ENCODE measurements around the gene BTBD6.

BTBD6 gene

DNA sequence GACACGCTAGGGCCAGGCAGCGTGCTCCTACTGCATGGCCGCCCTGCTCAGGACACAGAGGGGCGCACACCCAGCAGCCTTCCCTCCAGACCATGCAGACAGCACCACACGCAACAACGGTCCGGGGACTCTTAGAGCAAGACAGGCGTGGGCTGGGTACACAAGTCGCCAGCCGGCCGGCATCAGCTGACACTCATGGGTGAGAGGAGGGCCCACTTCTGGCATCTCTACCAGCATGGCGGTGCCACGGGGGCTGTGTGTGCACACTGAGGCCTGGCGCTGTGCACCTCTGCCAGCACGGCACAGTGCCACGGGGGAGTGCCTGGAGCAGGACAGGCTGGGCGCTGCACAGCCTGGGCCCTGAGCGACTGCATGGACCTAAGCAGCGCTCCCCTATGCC is 6.7 kb upstream of the BTBD6 start:
- DNase-seq = no peak

DNA sequence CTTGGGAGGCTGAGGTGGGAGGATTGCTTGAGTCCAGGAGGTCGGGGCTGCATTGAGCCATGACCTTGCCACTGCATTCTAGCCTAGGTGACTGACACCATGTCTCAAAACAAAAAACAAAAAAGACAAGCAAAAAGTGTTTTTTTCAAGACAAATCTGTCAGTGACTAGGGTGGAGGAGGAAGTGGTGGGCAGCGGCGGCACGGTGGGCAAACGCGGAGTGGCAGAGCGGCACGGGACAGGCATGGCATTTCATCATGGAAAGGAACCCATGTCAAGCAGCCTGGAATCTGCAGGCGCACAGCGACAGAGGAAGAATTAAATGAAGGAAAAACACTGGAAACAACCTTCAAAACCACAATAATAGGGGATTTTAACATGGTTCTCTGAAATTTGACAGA is 4.0 kb upstream of the BTBD6 start:
- DNase-seq = no peak

DNA sequence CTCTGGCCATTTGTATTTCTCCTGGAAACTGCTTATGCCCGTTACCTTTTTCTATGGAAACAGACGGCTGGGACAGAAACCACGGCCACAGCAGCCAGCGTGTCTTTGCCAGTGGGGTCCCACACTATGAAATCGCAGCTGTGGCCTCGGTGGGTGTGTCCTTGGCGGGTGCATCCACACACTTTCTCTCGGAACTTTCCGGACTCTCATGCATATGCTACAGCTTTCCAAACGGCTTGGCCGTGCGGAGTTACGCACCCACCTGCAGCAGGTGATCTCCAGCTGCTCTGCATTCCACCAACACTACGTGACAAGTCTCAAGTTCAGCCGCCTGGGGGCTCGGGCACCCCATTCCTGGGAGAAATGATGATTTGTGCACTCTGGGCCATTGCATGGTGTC is 1.3 kb upstream of the BTBD6 start:
- DNase-seq = no peak

DNA sequence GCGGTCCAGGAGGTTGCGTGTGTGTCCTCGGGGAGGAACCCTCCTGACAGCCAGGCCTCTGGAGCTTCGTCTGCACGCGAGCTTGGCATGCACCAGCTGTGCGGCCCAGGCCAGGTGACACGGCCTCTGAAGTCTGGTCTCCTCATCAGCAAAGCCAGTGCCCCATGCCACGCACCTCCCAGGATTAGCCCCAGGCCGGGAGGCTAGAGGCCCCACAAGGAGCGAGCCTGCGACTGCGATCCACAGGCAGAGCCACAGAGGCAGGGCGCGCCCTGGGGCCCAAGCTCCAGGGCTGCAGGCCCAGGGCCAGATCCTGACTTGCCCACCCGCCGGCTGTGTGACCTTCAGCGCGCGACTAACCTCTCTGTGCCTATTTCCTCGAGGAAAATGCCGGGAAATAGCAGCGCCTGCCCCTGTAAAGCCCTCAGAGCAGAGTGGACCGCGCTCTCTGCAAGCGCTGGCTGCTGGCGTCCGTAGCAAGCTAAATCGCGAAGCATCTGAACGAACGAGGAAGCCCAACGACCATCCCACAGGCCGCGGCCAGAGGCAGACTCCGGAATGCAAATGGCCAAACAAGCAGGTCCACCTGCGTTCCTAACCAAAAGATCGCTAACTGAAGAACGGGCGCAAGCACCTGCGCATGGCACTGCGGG is 492 bp upstream of the BTBD6 start:
- DNase-seq = no peak

DNA sequence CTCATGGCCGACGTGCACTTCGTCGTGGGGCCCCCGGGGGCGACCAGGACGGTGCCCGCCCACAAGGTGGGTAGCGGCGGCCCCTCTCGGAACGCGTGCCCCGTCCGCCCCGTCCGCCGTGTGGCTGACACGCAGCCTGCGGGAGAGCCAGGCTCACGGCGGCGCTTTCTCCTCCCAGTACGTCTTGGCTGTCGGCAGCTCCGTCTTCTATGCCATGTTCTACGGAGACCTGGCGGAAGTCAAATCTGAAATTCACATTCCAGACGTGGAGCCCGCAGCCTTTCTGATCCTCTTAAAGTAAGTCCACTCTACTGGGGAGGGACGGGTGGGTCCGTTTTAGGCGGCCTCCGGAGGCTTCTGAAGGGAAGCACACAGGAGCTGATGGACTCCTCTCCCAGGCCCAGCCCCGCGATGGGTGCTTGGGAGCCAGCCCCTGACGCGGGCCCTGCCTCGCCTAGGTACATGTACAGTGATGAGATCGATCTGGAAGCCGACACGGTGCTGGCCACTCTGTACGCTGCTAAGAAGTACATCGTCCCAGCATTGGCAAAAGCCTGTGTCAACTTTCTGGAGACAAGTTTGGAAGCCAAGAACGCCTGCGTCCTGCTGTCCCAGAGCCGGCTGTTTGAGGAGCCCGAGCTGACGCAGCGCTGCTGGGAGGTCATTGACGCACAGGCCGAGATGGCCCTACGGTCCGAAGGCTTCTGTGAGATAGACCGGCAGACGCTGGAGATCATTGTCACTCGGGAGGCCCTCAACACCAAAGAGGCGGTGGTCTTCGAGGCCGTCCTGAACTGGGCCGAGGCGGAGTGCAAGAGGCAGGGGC is 1.1 kb downstream of the BTBD6 start:
- no peak for DNase-seq

DNA sequence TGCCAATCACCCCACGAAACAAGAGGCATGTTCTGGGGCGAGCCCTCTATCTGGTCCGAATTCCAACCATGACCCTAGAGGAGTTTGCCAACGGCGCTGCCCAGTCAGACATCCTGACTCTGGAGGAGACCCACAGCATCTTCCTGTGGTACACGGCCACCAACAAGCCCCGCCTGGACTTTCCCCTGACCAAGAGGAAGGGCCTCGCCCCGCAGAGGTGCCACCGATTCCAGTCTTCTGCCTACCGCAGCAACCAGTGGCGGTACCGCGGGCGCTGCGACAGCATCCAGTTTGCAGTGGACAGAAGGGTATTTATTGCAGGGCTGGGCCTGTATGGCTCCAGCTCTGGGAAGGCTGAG is 1.7 kb downstream of the BTBD6 start:
- DNase-seq = no peak

DNA sequence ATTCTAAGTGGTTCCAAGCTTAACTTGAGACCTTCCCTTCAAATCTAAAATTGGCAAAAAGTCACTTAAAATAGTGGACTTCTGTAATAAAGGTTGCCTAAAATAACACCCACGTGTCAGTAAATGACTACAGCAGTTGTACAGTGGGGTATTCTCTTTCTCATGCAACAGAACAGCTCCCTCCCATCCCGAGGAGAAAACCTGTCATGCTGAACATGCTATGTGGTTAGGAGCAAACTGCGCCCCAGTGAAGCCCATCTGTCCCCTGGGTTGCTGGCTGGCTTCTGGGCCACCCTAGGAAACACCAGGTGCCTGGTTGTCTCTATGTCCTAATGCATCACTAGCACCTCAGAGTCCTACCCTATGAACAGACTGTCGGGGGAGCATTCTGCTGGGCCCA is 2.7 kb downstream of the BTBD6 start:
- DNase-seq = no peak

DNA sequence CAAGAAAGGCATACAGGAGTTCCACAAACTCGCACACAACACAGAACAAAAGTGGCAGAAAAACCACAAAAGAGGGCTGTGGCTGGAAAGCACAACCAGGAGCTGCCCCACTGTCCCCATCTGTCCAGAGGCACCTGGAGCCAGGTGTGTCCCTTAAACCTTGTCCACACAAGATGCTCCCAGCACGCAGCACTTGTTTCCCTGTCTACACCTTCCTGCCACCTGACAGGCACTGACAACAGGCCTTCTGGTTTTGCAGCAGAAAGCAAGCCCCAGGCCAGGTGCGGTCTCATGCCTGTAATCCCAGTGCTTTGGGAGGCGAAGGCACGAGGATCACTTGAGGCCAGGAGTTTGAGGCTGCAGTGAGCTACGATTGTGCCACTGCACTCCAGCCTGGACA is 3.6 kb downstream of the BTBD6 start:
- no peak for DNase-seq

DNA sequence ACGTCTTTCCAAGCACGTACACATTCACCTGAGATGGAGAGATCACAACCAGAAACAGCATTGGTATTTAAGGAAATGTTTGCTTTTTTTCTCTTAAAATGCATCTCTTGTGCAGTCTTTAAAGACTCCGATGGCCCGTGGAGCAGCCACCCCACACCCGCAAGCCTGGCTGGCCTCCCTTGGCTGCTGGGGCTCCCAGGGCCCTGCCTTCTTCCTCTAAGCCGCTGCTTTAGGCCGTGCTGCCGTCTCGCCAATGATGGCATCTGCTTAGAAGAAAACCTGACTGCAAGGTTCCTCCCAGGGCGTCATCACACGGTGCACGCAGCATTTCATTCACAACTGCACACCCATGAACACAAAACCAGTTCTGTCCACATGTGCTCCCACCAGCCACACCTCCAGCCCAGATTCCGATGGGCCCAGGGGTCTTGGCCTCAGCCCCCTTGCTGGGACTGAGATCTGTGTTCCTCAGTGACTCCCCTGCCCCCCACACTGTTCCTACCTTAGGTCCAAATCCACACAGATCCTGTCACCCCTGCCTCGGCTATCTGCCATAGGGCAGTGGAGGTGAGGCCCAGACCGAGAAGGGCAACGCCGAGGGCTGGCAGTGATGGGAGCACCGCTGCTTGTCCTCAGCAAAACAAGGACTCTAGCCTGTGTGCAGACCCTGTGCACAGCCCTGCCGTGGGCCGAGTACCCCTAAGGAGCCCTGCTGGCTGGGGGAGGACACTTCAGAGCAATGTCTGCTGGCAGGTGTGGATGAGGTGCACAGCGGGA is 4.4 kb downstream of the BTBD6 start:
- DNase-seq = no peak

DNA sequence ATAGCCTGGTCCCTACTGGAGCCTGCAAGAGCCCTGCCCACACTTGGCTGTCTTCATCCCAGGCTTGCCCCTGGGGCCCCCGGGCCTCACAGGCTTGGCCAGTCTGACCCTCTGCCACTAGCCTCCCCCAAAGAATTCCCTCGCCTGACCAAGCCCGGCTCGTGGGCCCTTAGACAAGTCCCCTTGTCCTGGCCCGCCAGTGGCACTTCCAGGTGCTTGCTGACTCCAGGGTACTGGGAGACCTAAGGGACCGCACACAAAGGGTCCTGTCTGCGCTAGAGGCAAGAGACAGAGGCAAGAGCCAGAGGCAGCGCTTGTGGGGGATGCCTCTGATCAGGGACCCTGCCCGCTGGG is 5.0 kb downstream of the BTBD6 start:
- DNase-seq = no peak

DNA sequence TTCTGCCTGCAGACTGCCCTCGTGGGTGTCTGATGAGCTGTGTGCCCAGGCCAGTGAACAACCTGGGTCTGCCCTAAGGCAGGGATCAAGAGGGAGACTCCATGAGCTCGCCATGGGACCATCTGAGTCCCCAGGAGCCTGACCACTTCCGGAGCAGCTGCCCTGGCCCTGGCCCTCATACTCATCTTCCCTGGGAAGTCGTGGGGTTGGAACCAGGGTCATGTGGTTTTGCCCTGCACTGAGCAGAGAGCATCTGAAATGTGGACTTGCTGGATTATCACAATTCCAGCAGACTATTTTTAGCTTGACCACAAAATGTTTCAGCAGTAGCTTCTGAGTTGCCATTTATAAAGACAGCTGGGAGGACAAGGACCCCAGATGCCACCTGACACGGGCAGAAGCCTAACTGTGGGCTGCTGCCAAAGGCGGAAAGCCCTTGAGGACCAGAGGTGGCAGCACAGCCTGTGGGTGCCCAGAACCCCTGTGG is 6.7 kb downstream of the BTBD6 start:
- no peak for DNase-seq

DNA sequence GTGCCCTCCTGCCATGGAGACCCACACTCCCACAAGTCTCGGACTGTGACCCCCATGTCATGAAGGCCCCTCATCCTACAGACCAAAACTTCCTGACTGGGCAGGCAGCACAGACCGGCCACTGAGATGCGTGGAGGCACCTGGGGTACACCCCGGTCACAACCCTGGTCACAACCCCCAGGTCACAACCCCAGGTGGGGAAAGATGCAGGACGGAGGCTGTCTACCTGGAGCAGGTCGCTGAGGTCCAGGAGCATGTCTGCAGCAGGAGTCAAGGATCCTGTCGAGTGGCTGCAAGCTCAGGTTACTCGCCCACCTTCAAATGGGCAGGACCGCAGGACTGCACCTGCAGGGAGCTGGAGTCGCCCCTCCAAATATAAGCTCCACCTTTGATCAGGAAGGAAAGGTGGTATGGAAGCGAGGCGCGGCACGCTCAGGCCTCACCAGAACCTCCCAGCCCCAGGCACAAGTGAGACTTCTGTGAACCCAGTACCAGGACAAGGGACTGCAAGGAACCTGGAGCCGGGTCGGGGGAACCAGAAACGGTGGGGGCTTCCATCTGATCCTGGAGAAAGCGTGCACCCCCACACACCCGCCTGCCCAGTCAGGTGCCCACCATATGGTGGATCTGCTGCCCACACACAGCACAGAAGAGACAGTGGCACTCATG is 8.1 kb downstream of the BTBD6 start:
- no peak for DNase-seq

DNA sequence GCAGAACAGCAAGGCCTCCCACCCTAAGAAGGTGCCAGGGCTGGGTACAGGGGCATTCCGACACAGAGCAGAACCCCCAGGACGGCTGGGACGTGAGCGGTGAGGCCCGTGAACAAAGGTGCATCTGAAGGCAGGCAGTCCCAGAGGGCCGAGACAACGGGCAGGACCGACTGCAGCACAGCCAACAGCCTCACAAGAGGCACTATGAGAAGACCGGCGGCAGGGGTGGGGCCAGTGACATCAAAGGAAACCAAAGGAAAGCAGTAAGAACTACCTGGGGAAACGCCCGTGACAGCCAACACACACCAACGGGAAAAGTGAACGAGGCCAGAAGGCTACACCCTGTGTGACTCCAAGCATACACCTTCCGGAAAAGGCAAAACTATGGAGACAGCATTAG is 9.1 kb downstream of the BTBD6 start:
- no peak for DNase-seq

DNA sequence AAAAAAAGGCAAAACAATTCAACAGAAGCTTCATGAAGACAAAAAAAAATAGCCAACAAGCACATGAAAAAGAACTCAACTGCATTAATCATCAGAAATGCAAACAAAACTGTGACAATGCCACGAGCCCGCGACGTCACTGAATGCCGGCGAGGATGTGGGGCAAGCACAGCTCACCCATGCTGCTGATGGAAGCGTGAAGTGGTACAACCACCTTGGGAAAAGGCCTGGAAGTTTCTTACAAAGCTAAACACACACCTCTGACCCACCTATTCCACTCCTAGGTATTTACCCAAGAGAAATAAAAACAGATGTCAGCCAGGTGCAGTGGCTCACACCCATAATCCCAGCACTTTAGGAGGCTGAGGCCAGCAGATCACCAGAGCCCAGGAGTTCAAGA is 10.5 kb downstream of the BTBD6 start:
- no peak for DNase-seq

DNA sequence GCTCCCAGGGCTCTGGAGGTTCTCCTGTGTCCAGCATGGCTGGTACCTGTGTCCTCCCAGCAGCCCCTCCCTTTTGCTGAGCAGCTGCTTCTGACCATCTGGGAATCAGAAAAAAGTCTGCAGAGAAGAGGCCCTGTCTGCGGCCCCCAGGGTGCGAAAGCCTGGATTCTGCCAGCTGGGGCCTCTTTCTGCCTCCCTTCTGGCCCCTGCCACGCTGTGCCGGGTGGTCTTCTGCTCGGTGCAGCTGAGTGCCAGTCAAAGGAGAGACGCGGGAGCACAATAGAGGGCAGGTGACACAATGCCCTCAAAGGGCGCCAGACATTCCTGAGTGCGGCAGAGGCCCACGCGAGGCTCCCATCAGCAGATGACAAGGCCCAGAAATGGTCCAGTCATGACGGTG is 12.6 kb downstream of the BTBD6 start:
- DNase-seq = no peak

DNA sequence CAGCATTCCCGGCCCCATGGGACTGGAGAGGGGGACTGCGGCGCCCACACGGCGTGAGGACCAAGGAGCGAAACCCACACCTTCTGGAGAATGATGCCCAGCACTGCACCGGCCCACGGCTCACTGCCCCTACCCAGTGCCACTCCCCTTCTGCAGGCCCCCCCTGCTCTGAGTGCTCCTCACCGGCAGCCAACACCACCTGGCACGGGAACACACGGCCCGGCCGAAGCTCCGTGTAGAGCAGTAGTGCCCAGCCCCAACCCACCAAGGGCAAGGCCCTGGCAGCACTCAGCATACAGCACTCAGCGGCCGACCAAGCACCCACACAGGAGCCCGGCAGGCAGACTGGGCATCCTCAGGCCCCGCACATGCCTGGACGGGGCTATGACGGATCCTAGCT is 13.4 kb downstream of the BTBD6 start:
- DNase-seq = no peak

DNA sequence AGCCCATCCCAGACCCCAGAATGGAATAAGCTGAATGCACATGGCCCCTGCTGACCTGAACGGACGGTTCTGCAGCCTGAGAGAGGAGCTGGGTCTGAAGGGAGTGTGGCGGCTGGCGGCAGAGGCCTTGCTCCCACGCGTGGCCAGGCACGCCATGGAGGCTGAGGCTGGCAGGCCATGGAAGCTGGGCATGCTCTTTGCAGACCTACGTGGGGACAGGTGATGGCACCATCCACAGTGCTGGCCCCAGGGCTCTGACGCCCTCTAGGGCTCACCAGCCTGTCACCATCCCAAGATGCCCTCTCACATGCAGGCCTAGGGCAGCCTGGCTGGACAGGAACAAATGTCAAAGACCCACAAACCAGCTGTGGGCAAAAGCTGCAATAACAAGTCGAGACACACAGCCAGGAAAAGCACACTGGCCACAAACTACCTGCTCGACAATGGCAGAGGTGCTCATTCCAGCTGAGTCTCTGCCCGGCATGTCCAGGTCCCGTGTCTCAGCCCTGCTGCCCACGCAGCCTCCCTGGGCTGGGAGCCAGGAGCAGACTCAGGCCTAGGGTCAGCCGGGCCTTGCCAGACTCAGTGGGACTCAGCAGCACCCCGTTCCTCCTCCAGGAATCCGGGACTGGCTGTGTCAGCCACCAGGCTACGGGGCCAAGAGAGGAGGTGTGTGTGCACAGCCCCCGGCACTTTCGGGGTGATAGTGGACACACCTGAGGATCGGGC is 19.7 kb downstream of the BTBD6 start:
- DNase-seq = no peak

DNA sequence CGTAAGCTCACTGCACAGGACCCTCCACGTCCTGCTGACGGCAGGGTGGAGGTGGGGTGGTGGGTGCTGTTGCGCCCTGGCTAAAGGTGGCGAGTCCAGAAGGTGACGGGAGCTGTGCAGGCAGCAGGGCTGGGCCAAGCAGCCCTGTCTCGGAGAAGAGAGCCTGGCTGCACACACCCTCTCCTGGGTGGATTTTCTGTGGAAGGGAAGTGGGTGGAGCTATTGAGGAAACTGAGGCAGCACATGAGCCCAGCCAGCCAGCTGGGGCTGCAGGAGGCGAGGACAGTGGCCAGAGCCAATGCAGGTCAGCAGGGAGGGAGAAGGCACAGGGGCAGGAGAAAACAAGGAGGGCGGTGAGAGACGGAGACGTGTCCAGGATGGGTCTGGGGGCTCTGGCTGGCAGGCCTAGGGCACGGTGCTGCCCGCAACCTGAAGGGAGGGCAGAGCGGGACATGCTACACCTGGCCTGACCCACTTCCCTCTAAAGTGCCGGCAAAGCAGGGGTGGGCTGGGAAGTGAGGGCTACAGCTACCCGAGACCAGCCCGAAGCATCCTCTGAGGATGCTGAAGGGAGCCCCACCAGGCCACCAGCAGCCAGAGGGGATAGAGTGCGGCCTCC is 20.5 kb downstream of the BTBD6 start:
- DNase-seq = no peak

DNA sequence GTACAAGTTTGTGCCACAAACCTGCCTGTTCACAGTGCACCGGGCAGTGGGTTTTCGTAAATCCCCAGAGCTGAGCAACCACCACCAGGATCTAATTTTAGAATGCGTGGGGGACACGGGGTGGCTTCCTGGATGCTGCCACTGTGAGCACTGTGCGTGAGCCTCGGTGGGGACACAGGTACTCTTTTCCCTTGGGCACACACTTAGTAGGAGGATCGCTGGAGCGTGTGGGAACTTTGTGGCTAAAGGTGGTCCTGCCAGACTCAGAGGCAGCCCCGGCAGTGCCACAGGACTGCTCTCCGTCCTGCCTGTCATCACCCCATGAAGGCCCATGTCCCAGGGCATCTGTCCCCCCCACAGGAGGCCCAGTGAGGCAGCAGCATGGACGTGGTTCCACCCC is 21.1 kb downstream of the BTBD6 start:
- DNase-seq = no peak

DNA sequence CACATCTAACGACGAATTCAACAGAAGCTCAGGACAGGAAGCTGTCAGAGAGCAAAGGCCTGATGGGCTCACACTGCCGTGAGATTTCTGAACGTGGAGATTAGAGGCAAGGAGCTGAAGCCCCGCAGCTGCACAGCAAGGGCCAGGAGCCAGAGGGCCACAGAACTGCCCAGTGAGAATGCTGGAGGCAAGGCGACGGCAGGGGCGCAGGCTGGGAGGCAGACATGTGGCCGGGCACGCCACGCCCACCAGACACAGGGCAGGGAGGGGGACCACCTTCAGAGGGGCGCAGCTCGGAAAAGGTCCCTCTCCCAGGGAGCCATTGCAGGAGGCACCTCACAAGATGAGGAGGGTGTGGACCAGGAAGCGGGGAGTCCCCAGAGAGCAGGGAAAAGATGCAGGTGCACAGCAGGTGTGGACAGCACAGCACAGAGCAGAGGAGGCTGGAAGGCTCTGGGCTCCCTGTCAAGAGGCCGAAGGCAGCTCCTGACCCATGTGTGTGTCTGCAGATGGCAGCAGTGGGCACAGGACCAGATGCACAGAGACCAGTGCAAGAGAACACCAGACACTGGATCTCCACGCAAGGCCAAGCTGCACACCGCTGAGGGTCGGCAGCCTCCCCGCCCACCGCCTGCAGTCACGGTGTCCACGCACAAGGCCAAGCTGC is 23.0 kb downstream of the BTBD6 start:
- no peak for DNase-seq

DNA sequence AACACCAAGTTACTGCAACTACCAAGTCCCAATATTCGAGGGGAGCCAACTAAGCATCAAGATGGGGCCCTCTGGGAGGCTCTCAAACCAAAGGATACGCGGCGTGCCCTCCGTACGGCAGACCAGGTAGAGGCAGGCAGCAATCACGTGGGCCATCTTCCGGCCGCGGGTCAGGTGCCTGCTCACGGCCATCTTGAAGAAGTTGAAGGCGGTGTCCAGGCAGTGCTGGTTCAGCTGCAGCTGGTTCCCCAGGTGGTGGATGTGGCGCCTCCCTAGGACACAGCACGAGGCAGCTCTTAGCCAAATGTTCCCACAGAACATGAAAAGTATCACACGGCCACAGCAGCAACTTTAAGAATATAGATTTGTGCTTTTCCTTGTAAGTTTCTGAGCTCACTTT is 24.3 kb downstream of the BTBD6 start:
- DNase-seq = no peak

DNA sequence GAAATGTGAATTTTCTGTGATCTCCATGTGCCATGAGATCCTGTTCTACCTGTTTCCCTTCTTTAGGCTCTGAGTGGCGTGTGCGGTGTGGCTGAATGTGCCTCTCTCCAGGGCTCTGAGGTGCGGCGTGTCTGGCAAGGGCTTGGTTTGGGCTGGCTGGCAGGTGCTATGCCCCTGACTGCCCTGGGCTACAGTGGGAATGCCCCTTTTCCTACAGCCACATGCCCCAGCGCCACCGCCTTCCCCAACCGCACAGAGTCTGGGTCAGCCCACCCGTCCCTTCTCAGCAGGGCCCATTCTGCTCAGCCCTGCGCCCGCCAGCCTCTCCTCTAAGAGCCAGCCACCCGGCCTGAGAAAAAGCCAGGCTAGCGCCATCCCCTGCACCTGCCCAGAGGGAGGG is 24.7 kb downstream of the BTBD6 start:
- DNase-seq = no peak
